Endothelial cell (in vitro differentiated cells): Measurements from ENCODE around the gene PAX4. TPM values are rescaled to one million over a fixed set of nuclear protein-coding genes. Genes with fewer than 3 reads are reported as not detected.

ENCODE experiments used
- DNase-seq: peaks from one replicate; pipeline ENCODE4 v3.0.0; 2021; ENCODE audit warnings: low spot score
- H3K27ac Mint-ChIP-seq: one replicate; pipeline ENCODE4 v1.8.0; 2021; ENCODE audit warnings: mixed read lengths, inconsistent platforms; ENCODE audit not compliant: unreplicated experiment
- H3K27me3 Mint-ChIP-seq: one replicate; pipeline ENCODE4 v1.8.0; 2021; ENCODE audit warnings: mild to moderate bottlenecking, moderate library complexity, mixed read lengths, inconsistent platforms; ENCODE audit not compliant: unreplicated experiment
- H3K36me3 Mint-ChIP-seq: one replicate; pipeline ENCODE4 v1.8.0; 2021; ENCODE audit warnings: mild to moderate bottlenecking, low read depth, mixed read lengths, inconsistent platforms; ENCODE audit not compliant: unreplicated experiment
- H3K4me1 Mint-ChIP-seq: one replicate; pipeline ENCODE4 v1.8.0; 2021; ENCODE audit warnings: mild to moderate bottlenecking, mixed read lengths, inconsistent platforms; ENCODE audit not compliant: unreplicated experiment
- H3K4me3 Mint-ChIP-seq: one replicate; pipeline ENCODE4 v1.8.0; 2021; ENCODE audit warnings: mild to moderate bottlenecking, mixed read lengths, inconsistent platforms; ENCODE audit not compliant: unreplicated experiment
- H3K9me3 Mint-ChIP-seq: one replicate; pipeline ENCODE4 v1.8.0; 2021; ENCODE audit warnings: mixed read lengths, inconsistent platforms; ENCODE audit not compliant: unreplicated experiment
- long read RNA-seq: library from polyadenylated mRNA; unstranded; transcript quantifications from one replicate; pipeline ENCODE4 v2.0.0, GENCODE V29; 2020; ENCODE audit not compliant: unreplicated experiment
- total RNA-seq: library from RNA; stranded (reverse); fragmentation: NEBNext Ultra II Directional; extraction: Animal tissue kit (Norgen Biotek cat#: 25700); gene quantifications from one replicate; pipeline ENCODE4 v1.2.1, GENCODE V29; 2021; ENCODE audit not compliant: unreplicated experiment
- TF ChIP-seq, protein P1 (sequence below): fragments of 200-600 bp; sonication (generic); IDR thresholded peaks from one replicate; pipeline ENCODE4 v1.5.0; 2021; ENCODE audit warnings: antibody characterized with exemption; ENCODE audit not compliant: unreplicated experiment

PAX4 gene, protein sequence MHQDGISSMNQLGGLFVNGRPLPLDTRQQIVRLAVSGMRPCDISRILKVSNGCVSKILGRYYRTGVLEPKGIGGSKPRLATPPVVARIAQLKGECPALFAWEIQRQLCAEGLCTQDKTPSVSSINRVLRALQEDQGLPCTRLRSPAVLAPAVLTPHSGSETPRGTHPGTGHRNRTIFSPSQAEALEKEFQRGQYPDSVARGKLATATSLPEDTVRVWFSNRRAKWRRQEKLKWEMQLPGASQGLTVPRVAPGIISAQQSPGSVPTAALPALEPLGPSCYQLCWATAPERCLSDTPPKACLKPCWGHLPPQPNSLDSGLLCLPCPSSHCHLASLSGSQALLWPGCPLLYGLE
- 0.33 TPM for total RNA-seq
- long read RNA-seq, result 0 reads

DNA sequence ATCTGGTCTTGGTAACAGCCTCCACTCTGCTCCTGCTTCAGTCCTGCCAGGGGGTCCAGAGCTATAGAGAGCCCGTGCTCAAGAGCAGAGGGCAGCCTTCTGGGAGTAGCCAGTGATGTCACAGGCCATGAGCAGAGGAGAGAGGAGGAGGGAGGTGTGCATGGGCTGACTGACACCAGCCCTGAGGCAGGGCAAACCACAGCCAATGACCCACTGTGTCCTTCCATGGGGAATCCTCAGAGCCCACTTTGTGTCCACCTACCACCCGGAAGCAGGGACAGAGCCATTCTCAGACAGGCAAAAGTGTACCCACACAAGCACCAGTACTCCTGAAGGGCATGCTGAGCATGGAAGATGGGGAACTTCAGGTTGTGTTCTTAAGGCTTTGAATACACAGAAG, at the start of gene PAX4:
Gene PAX4, minus strand, starts transcription at position 101 of the 400 bp plus-strand sequence. CDS start 2,214 bp downstream, outside the sequence.
- Mint-ChIP-seq H3K4me1 (peaks cover 13% of the 10 kb centered on the region), H3K36me3 (no peaks in the 10 kb centered on the region), H3K27me3 (peaks cover 9% of the 10 kb centered on the region), H3K9me3 (no peaks in the 10 kb centered on the region), H3K27ac (no peak within 1 kb of the TSS), H3K4me3 (no peak within 1 kb of the TSS)
- TF ChIP-seq, protein P1, sequence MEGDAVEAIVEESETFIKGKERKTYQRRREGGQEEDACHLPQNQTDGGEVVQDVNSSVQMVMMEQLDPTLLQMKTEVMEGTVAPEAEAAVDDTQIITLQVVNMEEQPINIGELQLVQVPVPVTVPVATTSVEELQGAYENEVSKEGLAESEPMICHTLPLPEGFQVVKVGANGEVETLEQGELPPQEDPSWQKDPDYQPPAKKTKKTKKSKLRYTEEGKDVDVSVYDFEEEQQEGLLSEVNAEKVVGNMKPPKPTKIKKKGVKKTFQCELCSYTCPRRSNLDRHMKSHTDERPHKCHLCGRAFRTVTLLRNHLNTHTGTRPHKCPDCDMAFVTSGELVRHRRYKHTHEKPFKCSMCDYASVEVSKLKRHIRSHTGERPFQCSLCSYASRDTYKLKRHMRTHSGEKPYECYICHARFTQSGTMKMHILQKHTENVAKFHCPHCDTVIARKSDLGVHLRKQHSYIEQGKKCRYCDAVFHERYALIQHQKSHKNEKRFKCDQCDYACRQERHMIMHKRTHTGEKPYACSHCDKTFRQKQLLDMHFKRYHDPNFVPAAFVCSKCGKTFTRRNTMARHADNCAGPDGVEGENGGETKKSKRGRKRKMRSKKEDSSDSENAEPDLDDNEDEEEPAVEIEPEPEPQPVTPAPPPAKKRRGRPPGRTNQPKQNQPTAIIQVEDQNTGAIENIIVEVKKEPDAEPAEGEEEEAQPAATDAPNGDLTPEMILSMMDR, result no peak
- no peak for DNase-seq

DNA sequence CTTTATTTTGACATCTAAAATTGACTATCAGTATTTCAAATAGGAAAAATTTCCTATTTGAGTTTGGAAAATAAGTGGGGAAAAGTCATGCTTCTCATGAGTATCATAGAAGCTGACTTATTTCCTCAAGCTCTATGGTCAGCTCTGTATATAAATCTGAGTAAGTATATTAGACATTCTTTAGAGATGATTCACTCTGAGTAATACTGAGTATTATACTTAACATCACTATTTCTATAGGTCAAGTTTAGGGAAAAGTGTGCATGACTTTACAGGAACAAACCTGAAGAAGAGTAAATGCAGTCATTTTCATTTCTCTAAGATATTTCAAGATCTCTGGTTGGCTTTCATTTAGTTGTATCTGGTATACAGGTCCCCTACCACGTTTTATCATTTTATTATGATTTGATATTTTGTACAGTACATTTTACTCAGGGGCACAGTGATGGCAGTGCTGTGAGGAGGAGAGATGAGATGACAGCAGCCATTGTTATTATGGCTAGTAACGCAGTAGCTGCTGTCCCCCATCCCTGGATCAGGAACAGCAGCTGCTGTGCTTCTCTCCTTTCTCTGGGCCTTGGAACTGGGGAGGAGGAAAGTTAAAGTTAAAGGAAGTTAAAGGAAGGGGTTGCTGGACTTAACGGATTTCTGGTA, 49.2 kb upstream of the PAX4 start:
- Mint-ChIP-seq H3K9me3 (no peaks in the 10 kb centered on the region), H3K4me3 (no peak overlapping the region), H3K4me1 (peaks cover 52% of the 10 kb centered on the region), H3K27me3 (no peaks in the 10 kb centered on the region), H3K36me3 (peaks cover 31% of the 10 kb centered on the region), H3K27ac (peak overlapping the region; percentile 7)
- TF ChIP-seq, protein P1, result no peak
- no peak for DNase-seq

DNA sequence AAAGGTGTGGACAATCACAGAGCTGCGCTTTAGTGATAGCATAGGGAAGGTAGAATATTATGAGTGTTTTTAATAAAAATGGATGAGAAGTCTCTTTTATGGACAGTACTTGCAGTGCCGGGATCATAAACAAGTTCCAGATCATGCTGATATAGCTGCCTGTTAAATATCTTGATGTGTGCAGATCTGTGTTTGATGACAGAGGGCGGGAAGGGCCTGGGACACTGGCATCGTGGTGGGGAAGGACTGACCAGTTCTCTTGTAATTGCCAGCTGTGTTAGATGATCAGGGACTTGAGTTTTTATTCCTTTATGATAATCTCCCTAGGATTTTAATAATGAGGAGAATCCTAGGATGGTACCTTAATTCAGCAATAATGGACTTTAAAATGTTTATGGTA, 48.7 kb upstream of the PAX4 start:
- H3K27ac Mint-ChIP-seq, result peak overlapping the region; percentile 25
- no peaks in the 10 kb centered on the region for H3K9me3 Mint-ChIP-seq
- DNase-seq, result no peak
- TF ChIP-seq, protein P1, result no peak
- H3K27me3 Mint-ChIP-seq, result no peaks in the 10 kb centered on the region
- H3K4me3 Mint-ChIP-seq, result no peak overlapping the region
- peaks cover 29% of the 10 kb centered on the region for H3K36me3 Mint-ChIP-seq
- H3K4me1 Mint-ChIP-seq, result peaks cover 52% of the 10 kb centered on the region

DNA sequence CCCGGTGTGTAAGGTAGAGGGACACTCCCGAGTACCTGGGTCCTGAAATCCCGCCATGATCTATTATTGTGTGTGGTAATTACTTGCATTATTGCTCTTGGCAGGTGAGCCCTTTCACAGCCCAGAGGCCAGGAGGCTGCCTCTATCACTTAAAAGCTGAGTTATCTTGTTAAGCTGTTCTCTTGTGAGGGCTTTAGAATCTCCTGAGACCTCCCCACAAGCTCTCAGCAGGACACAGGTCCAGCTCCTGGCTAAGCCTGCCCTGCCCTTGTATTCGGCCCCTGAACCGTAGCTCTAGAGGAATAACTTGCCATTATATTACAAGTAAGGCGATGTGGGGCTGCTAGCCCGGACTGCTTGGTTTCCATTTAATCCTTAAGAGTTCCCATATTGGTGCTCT, 48.0 kb upstream of the PAX4 start:
- H3K27me3 Mint-ChIP-seq, result no peaks in the 10 kb centered on the region
- peaks cover 55% of the 10 kb centered on the region for H3K4me1 Mint-ChIP-seq
- DNase-seq, result no peak
- peaks cover 31% of the 10 kb centered on the region for H3K36me3 Mint-ChIP-seq
- H3K27ac Mint-ChIP-seq, result no peak overlapping the region
- H3K9me3 Mint-ChIP-seq, result no peaks in the 10 kb centered on the region
- TF ChIP-seq, protein P1, result no peak
- H3K4me3 Mint-ChIP-seq, result no peak overlapping the region
